GM21381 (cell line): ENCODE results near the gene JARID2.

Source experiments
- ATAC-seq: cut with Tn5 transposase; IDR thresholded peaks from one replicate; pipeline ENCODE4 v1.9.1; 2021; ENCODE audit warnings: mild to moderate bottlenecking, moderate library complexity; ENCODE audit not compliant: unreplicated experiment

The JARID2 gene

DNA sequence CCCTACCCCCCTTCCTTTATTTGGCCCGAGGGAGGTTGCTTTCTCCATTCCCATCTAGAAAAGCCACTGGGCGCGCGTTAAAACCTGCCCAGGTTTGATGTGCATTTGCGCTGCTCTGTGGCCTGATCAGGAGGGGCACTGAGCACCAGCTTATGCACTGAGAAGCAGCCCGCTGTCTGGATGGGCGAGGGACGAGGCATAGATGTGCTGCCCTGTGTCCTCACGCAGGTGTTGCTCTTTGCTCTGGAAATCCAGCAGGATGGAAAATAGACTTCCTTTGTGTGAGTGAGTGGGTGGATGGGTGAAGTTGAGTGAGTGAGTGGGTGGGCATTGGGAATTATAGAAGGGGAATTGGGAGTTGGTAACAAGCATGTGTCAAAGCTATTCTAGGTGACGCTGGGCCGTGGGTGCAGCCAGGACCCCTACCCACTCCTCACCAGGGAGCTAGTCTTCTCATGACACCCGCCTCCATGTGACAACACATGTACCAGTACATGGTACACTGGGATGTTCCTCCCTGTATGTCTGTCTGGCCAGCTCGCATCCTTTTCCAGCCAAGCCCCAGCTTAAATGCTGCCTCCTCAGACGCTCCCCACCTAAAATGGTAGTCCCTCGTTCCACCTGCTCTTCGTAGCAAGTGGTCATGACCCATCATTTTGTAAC is 254.3 kb downstream of the JARID2 start:
- ATAC-seq: no peak

DNA sequence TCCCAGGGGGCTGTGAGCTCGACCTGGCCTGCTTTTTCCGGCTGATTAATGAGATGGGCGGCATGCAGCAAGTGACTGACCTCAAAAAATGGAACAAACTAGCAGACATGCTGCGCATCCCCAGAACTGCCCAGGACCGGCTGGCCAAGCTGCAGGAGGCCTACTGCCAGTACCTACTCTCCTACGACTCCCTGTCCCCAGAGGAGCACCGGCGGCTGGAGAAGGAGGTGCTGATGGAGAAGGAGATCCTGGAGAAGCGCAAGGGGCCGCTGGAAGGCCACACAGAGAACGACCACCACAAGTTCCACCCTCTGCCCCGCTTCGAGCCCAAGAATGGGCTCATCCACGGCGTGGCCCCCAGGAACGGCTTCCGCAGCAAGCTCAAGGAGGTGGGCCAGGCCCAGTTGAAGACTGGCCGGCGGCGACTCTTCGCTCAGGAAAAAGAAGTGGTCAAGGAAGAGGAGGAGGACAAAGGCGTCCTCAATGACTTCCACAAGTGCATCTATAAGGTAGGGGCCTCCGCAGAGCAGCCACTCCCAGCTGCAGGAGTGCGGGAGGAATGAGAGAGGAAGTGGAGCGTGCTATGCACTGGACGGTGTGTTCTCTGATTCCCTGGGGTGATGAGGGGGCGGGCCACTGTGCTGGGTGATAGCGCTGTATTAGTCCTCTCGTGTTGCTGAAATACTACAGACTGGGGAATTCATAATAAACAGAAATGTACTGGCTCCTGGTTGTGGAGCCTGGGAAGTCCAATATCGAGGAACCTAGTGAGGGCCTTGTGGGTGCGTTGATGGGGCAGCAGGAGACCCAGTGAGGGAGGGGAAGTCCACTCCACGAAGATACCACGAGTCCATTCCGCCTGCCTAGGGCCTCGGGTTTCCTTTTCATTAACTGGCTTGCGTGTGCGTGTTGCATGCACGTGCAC is 255.3 kb downstream of the JARID2 start:
- ATAC-seq: no peak

DNA sequence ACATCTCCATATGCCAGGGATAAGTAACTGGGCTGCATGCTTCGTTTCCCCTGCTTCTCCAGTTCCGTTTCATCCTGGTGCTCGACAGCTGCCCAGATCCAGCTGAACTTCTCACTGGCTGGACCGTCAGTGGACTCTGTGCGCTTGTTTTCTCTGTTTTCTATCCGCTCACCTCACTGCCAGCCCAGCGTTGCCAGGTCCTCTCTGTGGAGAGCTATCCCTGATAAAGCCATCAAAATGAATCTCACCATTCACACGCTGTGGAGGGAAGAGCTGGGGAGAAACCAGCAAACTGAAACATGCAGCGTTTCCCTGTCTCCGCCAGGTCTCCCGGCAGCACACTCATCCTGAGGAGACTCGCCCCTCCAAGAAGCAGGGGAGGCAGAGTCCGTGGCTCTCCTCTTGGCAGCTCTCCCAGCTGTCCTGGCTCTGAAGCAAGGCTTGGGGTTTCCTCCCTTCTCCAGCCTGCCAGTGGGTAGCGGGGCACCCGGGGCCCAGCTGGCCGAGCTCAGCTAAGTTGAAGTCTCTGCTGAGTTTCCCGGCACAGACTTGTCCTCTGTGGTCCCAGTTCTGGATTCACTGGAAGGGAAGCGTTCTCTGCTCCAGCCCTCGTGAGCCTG is 256.1 kb downstream of the JARID2 start:
- no peak for ATAC-seq

DNA sequence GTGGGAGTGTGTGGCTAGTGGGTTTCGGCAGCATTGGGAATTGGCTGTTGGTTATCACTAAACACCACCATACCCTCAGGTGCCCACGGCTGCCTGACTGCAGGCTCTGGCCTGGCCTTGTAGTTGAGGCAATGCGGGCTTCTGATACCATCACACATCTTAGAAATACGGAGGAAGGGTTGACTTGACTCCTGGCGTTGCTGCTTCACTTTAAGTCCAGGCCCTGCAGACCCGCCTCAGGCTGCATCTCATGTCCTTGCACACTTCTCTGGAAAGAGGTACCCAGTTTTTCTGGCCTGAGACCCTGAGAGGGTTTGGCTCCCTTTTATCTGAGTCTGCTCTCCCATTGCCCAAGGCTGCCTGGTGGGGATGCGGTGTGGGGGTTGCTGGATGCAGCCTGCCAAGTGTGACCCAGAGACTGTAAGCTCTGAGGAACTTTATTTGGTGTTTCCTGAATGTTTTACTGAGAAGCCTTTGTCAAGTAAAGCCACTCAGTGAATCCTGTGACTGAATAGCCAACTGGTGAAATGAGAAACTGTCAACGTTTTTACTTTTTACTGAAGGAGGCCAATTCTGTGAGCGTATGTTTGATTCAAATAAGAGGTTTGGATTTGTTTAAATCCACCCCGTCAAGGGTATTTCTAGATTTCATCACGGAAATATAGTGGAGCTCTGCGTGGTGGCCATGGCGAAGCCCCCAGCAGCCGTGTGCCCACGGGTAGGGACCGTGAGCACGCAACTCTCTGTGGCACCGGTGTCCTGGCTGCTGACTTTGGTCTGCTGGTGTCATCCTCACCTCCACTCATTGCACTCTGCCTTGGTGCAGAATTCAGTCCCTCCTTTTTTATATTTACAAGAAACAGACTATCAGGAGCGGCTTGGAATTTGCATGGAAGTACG is 256.8 kb downstream of the JARID2 start:
- no peak for ATAC-seq

- ATAC-seq: no peak
Observed at GRCh38 chr6:15503346-15503680, 257.4 kb downstream of the JARID2 start.

DNA sequence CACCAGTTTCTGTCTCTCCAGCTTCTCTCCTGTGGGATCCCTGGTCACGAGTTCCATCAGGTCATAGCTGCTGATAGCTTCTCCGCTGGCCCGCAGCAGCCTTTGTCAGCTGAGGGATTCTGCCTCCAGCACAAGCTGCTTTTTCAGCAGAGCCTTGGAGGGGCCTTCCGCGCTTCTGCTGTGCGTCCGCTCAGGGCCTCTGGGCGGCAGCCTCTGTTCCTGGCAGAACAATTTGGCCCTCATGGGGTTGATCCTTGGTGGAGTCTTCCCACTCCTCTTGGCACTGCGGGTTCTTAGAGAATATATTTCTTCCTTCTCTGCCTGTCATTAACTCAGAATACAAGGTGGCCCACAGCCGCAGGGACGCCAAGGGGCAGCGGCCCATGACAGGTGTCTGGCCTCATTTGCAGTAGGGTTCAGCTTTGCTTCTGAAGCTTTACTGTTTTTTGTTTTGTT is 258.2 kb downstream of the JARID2 start:
- no peak for ATAC-seq

DNA sequence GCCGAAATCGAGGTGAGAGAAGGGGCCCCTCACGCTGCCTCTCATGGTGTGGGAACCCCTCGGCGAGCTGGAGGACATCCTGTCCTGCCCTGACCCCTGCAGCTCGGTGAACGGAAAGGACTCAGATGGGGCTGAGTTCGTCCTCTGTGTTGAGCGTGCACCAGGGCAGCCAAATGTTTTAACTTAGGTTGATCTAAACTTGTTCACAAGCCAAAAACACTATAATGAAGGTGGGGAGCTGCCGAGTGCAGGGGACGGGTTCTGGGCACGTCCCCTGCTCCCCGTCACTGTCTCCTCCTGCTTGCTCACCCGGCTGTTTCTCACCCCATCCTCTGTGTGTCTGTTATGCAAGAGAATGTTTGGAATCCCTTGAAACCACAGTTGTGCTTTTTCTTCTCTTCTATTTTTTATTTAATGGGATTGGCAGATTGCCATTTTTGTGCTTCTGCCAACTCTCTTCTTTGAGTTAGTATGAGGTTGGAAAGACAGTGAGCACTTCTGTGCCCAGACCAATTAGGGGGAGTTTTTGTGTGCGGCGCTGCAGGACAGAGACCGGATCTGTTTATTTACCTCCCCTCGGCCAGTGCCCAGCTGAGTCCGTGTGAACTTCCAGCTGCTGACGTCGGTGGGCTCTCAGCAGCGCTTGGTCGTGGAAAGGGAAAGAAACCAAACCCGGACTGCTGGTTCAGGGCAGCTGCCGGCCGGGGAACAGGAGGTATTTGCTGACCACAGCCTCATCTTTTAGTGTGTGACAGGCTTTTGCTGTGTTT is 258.9 kb downstream of the JARID2 start:
- no peak for ATAC-seq

- ATAC-seq: no peak
Observed at GRCh38 chr6:15505463-15505918, 259.6 kb downstream of the JARID2 start.

GRCh38 chr6:15506066-15506465 is 260.2 kb downstream of the JARID2 start:
- no peak for ATAC-seq

GRCh38 chr6:15507221-15507620 is 261.4 kb downstream of the JARID2 start:
- ATAC-seq: no peak

DNA sequence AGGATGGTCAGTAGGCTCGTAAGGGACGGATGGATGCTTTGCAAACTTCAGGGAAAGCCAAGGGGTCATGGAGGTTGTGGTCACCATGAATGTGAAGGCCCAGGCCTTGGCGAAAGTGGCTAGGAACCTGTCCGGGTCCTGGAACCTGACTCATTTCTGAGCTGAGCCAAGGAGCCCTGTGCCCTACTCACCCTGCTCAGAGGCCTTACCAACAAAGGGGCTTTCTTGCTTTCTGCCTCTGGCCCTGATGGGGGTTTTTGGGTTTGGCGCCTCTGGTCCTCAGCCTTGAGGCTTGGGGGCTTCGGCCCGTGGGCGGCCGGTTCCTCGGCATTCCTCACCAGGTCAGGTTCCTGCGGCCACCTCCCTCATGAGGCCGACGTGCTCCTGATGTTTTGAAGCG is 261.9 kb downstream of the JARID2 start:
- ATAC-seq: no peak

DNA sequence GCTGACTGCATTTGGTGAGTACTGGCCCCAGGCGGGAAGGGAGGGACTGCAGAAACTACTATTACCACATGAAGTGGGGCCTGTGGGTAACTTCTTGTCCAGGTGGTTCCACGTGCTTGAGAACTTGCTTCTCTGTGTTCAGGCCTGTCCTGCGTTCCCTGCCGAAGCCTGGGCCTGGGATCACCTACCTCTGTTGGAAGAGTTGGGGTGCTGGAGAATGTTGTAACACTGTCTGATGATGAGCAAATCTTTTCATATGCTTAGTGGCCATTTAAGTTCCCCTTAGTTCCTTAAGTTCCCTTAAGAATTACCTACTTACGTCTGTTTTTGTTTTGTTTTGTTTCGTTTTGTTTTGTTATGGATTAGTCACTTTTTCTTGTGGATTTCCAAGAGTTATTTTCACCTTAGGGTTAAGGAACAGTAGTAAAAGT is 262.6 kb downstream of the JARID2 start:
- ATAC-seq: no peak

DNA sequence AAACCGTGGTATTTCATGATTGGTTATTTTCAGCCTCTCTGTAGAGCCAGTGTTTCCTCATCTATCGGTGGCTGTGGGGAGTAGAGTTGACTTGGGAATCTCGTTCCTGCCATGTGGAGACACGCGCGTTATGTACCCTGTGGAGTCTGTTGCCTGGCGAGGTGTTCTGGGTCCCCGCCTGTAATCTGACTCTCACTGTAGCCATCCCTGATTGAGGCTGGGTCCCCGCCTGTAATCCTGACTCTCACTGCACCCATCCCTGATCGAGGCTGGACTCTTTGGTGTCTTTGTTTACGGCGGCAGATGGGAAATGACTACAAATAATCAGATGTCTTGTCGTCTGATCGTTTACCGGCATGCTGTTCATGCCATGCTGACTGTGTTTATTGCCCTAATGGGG is 263.1 kb downstream of the JARID2 start:
- ATAC-seq: no peak

- no peak for ATAC-seq
Observed at GRCh38 chr6:15509335-15509933, 263.6 kb downstream of the JARID2 start.

- ATAC-seq: no peak
Observed at GRCh38 chr6:15510121-15510520, 264.3 kb downstream of the JARID2 start.

- no peak for ATAC-seq
Observed at GRCh38 chr6:15510536-15511247, 264.8 kb downstream of the JARID2 start.

- ATAC-seq: no peak
Observed at GRCh38 chr6:15511248-15512125, 265.6 kb downstream of the JARID2 start.

DNA sequence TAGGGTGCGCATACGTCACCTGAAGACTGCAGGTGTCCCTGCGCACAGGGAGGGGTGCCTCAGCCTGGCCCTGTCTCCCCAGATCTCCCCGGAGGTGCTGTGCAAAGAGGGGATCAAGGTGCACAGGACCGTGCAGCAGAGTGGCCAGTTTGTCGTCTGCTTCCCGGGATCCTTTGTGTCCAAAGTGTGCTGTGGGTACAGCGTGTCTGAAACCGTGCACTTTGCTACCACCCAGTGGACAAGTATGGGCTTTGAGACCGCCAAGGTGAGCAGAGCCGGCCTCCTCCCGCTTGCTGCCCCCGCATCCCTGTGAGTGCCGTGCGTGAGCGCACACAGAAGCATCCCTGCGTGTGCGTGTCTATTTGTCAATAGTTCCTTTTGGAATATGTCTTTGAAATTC is 266.3 kb downstream of the JARID2 start:
- no peak for ATAC-seq
